SK-N-SH treated with all-trans-retinoic acid at 6 μM for 48 hours (cell line): ENCODE data around the gene SLC66A1.

ENCODE experiments used
- ARNTL ChIP-seq: fragments of 450-650 bp; formaldehyde crosslinking; IDR thresholded peaks from 2 replicates; pipeline ENCODE4 v1.5.0; 2020; ENCODE audit warnings: low read depth, mild to moderate bottlenecking, moderate library complexity, borderline replicate concordance
- CSDC2 ChIP-seq: fragments of 250-450 bp; sonication (Bioruptor Pico); IDR thresholded peaks from 2 replicates; pipeline ENCODE4 v1.5.0; 2020; ENCODE audit warnings: mild to moderate bottlenecking, moderate library complexity

DNA sequence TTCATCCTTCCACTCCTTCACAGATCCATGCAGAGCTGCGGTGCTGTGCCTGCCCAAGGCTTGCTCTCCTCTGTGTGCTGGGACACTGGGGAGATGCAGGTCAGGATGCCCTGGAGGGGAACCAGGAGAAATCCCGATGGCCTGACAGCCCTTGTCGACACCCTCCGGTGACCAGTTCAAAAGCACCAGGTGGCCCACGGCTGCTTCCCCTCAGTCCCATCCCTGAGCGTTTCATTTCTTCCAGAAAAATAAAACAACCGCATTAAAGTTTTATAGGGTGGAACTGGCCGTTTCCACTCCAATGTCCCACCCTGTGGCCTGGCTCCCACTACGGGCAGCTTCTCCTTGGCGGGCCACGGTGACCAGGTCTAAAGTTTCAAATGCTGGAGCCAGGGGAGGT lies 48.3 kb downstream of the SLC66A1 start:
- TF ChIP-seq CSDC2 (CRISPR knock-in tag), result no peak
- TF ChIP-seq ARNTL, result no peak
